Heart left ventricle (tissue), 16 donors: ENCODE measurements around the gene COL27A1. TPM values are rescaled to one million over a fixed set of nuclear protein-coding genes. Genes with fewer than 3 reads are reported as not detected.

Experiments
- ATAC-seq, 4 donors: fragments of 200-7000 bp; cut with Tn5 transposase; one replicate each; pipeline ENCODE4 v1.9.1; 2020 to 2022; ENCODE audit warnings: moderate library complexity in 4 of 4, mild to moderate bottlenecking in 3 of 4, moderate number of reproducible peaks in 1 of 4
- DNase-seq, 5 donors: peaks; one replicate each; pipeline ENCODE4 v3.0.0-alpha.2; 2020
- H3K27ac ChIP-seq, 12 donors: fragments of 200-600 bp; sonication (generic) in 4 of 12; one replicate each; pipeline versions ENCODE4 v1.5.0 to v1.8.0; 2016 to 2022; ENCODE audit warnings: mild to moderate bottlenecking in 2 of 12
- H3K27me3 ChIP-seq, 9 donors: fragments of 200-600 bp; sonication (generic) in 2 of 9; one replicate each; pipeline versions ENCODE4 v1.5.1 to v1.8.0; 2016 to 2022; ENCODE audit warnings: mild to moderate bottlenecking in 3 of 9
- H3K36me3 ChIP-seq, 9 donors: fragments of 200-600 bp; sonication (generic) in 2 of 9; one replicate each; pipeline versions ENCODE4 v1.5.0 to v1.8.0; 2018 to 2022; ENCODE audit warnings: mild to moderate bottlenecking in 2 of 9
- H3K4me1 ChIP-seq, 12 donors: fragments of 200-600 bp; sonication (generic) in 4 of 12; one replicate each; pipeline versions ENCODE4 v1.5.0 to v1.8.0; 2016 to 2022; ENCODE audit warnings: mild to moderate bottlenecking in 3 of 12
- H3K4me3 ChIP-seq, 12 donors: fragments of 200-600 bp; sonication (generic) in 4 of 12; one replicate each; pipeline versions ENCODE4 v1.5.0 to v1.8.0; 2017 to 2022; ENCODE audit warnings: mild to moderate bottlenecking in 9 of 12, moderate library complexity in 4 of 12
- H3K9me3 ChIP-seq, 12 donors: fragments of 200-600 bp; sonication (generic) in 4 of 12; one replicate each; pipeline versions ENCODE4 v1.5.0 to v1.8.0; 2016 to 2022; ENCODE audit warnings: mild to moderate bottlenecking in 1 of 12
- POLR2A ChIP-seq, 2 donors: fragments of 450-650 bp; IDR thresholded peaks; one replicate each; pipeline ENCODE4 v1.6.1; 2017; ENCODE audit warnings: antibody characterized with exemption in 2 of 2, mild to moderate bottlenecking in 2 of 2, moderate library complexity in 2 of 2
- WGBS, 4 donors: extraction: QIAGEN DNeasy Blood & Tissue Kit in 2 of 4; methylation state at CpG; one replicate each; pipeline versions ENCODE4 v1.1.5 to v1.1.7; 2013 to 2018; 5-methylcytosine and 5-hydroxymethylcytosine counted together
- intact Hi-C, 10 donors: fragments of 100-400 bp; cut with DNase I; formaldehyde crosslinking; loops; one replicate each; pipeline versions ENCODE4 v1.11.1 to v1.14.2; 2022
- polyA plus RNA-seq, 2 donors: library from polyadenylated mRNA; stranded (reverse); fragments of 200-250 nt; gene quantifications; one replicate each; pipeline ENCODE4 v1.2.3, GENCODE V29; 2013
- total RNA-seq, 9 donors: library from RNA; depleted of rRNA in 2 of 9; stranded (reverse); fragments of >200 nt in 2 of 9; fragmentation: NEBNext Ultra II Directional in 3 of 9; extraction: Animal tissue kit (Norgen Biotek cat#: 25700) in 3 of 9; gene quantifications; one replicate each; pipeline versions ENCODE4 v1.1.0 to v1.2.4, GENCODE V29; 2016 to 2023
- TF ChIP-seq, protein P1 (sequence below), 12 donors: fragments of 200-600 bp; sonication (generic) in 4 of 12; IDR thresholded peaks; one replicate each; pipeline versions ENCODE4 v1.5.0 to v1.8.0; 2018 to 2022; ENCODE audit warnings: antibody characterized with exemption in 12 of 12, mild to moderate bottlenecking in 5 of 12
- donor health status: ischemic (EF 13 %, LVEDD 7.1; RV severe dilation, severe dysfunction).
- donor health status: healthy with polysubstance abuse.
- donor health status: DM: no; HTN: yes; CAD: no.
- donor health status: DM: no; HTN: no; CAD: no.
- donor health status: ischemic (EF 25% LVEDD 6.9; RV normal size, moderate dysfunction).
- donor health status: ischemic (EF 25% LVEDD 5.7; RV mildly dilated, moderate dysfunction).
- donor health status: healthy.
- donor health status: DM: yes; HTN: yes; CAD: no.
- donor health status: ischemic (EF 35%, LVEDD 5.7; RV mildly dilated, moderate dysfunction).
- donor health status: nonischemic (EF 11% LVEDD 7.7; RV severe dilation, severe dysfunction).
- donor health status: DM: yes; HTN: yes; CAD: no.
- donor health status: PGD.
- donor health status: ischemic (EF 29% LVEDD 5.4; RV normal size, mild dysfunction).
- donor health status: nonischemic (EF 23%, LVEDD 6.1; RV moderate dilation, normal function).

The COL27A1 gene
- total and polyA plus RNA-seq, 11 donors: 2.3 to 14.2 (median 5.2) TPM

DNA sequence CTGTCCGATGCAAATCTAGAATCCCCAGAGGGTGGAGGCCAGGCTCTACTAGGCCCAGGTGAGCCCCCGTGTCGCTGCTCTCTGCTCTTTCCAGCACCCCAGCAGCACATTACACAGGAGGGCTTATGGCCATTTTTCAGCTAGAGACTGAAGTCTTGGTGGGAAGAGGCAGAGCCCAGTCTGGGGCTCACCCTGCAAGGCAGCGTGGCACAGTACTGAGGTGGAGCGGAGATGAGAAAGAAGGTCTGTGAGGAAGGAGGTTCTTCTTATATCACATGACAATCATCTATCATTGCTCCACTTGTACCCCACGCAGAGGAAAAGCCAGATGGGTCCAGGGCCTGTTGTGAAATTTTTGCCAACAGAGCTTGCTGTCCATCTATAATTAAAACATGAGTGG, 46.2 kb upstream of the COL27A1 start:
- no peaks in the 10 kb centered on the region for H3K9me3 ChIP-seq
- DNase-seq (no peak), ATAC-seq (no peak)
- no peaks in the 10 kb centered on the region for H3K36me3 ChIP-seq
- H3K27me3 ChIP-seq: no peaks in the 10 kb centered on the region
- TF ChIP-seq, protein P1, sequence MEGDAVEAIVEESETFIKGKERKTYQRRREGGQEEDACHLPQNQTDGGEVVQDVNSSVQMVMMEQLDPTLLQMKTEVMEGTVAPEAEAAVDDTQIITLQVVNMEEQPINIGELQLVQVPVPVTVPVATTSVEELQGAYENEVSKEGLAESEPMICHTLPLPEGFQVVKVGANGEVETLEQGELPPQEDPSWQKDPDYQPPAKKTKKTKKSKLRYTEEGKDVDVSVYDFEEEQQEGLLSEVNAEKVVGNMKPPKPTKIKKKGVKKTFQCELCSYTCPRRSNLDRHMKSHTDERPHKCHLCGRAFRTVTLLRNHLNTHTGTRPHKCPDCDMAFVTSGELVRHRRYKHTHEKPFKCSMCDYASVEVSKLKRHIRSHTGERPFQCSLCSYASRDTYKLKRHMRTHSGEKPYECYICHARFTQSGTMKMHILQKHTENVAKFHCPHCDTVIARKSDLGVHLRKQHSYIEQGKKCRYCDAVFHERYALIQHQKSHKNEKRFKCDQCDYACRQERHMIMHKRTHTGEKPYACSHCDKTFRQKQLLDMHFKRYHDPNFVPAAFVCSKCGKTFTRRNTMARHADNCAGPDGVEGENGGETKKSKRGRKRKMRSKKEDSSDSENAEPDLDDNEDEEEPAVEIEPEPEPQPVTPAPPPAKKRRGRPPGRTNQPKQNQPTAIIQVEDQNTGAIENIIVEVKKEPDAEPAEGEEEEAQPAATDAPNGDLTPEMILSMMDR (IDR thresholded peaks at IDR 0.05): no peak
- TF ChIP-seq POLR2A (IDR thresholded peaks at IDR 0.05): no peak
- no peak overlapping the region for H3K4me3 ChIP-seq
- intact Hi-C loops: loop anchor here in 9 of 10 donors (2.0 to 5.0 kb wide), 8 partner anchors 43 to 183 kb away; partner anchors contain the start of gene COL27A1 (in 3 of the 9)
- H3K4me1 ChIP-seq: peaks cover 0 to 24% (median 6%) of the 10 kb centered on the region in 12 donors
- 89 to 92% (median 90%) methylated on average over 6 of the region's 6 CpGs for WGBS, 4 donors
- H3K27ac ChIP-seq: no peak overlapping the region

DNA sequence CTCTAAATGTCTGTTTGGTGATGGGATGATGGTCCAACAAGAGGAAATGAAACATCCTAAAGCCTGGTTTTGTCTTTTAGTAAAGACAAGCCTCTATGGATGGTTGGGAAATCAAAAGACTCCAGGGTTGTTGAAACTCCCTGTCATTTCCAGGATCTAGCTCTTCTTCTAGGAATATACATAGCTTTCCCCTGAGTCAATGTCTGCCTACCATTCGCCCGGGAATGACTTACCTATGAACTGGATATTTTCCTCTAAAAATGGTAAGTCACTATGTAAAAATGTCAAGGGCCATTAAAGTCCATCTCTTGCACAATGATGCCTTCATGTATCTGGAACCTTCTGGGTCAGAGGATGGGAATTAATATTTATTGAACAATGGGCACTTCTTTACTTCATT, 45.2 kb upstream of the COL27A1 start:
- Histone ChIP-seq H3K4me3 (no peak overlapping the region), H3K4me1 (peaks cover 0 to 24% (median 6%) of the 10 kb centered on the region in 12 donors), H3K27ac (no peak overlapping the region), H3K27me3 (no peaks in the 10 kb centered on the region), H3K36me3 (no peaks in the 10 kb centered on the region), H3K9me3 (no peaks in the 10 kb centered on the region)
- TF ChIP-seq, protein P1 (IDR thresholded peaks at IDR 0.05): no peak
- TF ChIP-seq POLR2A (IDR thresholded peaks at IDR 0.05): no peak
- WGBS, 4 donors: 87 to 91% (median 89%) methylated on average over 2 of the region's 2 CpGs
- intact Hi-C loops: loop anchor here in 1 of 10 donors (5.0 kb wide), 1 partner anchor 42 kb away; no protein-coding TSS in a partner anchor
- ATAC-seq (no peak), DNase-seq (no peak)

DNA sequence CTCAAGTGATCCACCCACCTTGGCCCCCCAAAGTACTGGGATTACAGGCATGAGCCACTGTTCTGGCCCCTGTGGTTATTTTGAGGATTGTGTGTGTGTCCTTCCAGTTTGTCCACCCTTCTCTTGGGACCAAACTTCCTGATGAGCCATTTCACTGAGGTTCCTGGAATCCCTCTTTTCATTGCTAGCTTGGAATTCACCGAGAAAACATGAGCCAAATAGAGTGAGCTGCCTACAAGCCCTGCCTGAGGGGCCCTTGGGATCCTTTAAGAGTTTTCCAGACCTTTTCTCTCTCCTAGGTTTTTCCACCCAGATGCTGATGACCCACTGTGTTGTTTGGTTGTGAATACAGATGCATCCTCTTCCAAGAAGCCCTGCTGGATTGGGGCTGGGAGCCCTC, 43.0 kb upstream of the COL27A1 start:
- Histone ChIP-seq H3K4me1 (peaks cover 0 to 24% (median 12%) of the 10 kb centered on the region in 12 donors), H3K27ac (peak overlapping the region in 8 of 12 donors; percentile 7 to 64 (median 43)), H3K27me3 (peaks cover 0 to 7% (median 0%) of the 10 kb centered on the region in 9 donors), H3K9me3 (no peaks in the 10 kb centered on the region), H3K4me3 (no peak overlapping the region), H3K36me3 (no peaks in the 10 kb centered on the region)
- TF ChIP-seq, protein P1 (IDR thresholded peaks at IDR 0.05): no peak
- TF ChIP-seq POLR2A (IDR thresholded peaks at IDR 0.05): no peak
- ATAC-seq (peak in 3 of 4 donors; percentile 9 to 17 (median 14)), DNase-seq (peak in 1 of 5 donors; percentile 20)
- intact Hi-C loops: loop anchor here in 1 of 10 donors (5.0 kb wide), 1 partner anchor 40 kb away; no protein-coding TSS in a partner anchor
- 40 to 65% (median 46%) methylated on average over 1 of the region's 1 CpG for WGBS, 4 donors

DNA sequence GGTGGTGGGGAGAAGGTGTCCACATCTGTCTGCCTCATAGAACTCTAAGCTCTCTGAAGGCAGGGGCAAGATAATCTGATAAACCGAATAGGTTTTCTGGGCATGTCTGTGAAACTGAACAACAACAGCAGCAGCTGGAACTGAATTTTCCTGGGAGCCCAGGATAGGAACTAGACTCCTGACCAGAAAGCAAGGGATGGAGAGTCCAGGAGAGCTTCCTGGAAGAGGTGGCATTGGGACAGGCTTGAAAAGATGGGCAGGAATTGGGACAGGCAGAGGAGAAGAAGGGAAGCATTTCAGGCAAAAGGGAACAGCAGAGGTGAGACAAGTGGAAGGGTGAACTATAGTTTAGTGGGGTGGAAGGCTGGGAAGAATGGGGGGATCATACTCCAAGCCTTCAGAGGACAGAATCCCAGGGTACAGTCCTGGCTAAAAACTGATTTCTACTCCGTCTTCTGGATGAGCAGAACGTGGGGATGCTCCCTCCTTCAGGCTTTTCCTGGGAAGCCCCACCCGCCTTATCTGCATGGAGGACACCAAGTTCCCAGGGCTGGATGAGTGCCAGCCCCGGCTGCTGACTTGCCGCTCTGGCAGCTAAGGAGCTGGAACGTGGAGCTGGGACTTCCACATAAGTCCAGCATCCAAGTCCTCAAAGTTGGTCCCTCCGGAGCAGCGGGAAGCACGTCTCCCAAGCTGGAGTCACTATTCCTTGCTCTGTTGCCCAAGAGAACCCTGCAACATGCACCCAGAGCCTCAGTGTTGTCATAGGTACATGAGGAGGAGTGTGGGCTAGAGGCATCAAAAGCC, 42.4 kb upstream of the COL27A1 start:
- TF ChIP-seq POLR2A (IDR thresholded peaks at IDR 0.05): no peak
- TF ChIP-seq, protein P1 (IDR thresholded peaks at IDR 0.05): no peak
- Histone ChIP-seq H3K36me3 (no peaks in the 10 kb centered on the region), H3K4me1 (peaks cover 0 to 20% (median 12%) of the 10 kb centered on the region in 12 donors), H3K27me3 (peaks cover 0 to 7% (median 0%) of the 10 kb centered on the region in 9 donors), H3K4me3 (no peak overlapping the region), H3K9me3 (no peaks in the 10 kb centered on the region), H3K27ac (peak overlapping the region in 9 of 12 donors; percentile 7 to 64 (median 41))
- peak; percentile 71 to 80 (median 75) for ATAC-seq
- intact Hi-C loops: loop anchor here in 1 of 10 donors (5.0 kb wide), 1 partner anchor 39 kb away; no protein-coding TSS in a partner anchor
- 15 to 25% (median 20%) methylated on average over 4 to 10 of the region's 10 CpGs for WGBS, 4 donors
- DNase-seq: peak; percentile 76 to 92 (median 90)
